NCI-H1930 (cell line): Measurements from ENCODE around the gene PCNX3.
"Not testable (repeated sequence)": the region's sequence is repeated elsewhere in the genome, so short reads cannot be mapped to it uniquely, and the experiment has no call there.

Experiments used
- DNase-seq, 2 experiments: peaks; one replicate each; lab custom pipeline; 2025; lab: John Stamatoyannopoulos, UW

The PCNX3 gene

DNA sequence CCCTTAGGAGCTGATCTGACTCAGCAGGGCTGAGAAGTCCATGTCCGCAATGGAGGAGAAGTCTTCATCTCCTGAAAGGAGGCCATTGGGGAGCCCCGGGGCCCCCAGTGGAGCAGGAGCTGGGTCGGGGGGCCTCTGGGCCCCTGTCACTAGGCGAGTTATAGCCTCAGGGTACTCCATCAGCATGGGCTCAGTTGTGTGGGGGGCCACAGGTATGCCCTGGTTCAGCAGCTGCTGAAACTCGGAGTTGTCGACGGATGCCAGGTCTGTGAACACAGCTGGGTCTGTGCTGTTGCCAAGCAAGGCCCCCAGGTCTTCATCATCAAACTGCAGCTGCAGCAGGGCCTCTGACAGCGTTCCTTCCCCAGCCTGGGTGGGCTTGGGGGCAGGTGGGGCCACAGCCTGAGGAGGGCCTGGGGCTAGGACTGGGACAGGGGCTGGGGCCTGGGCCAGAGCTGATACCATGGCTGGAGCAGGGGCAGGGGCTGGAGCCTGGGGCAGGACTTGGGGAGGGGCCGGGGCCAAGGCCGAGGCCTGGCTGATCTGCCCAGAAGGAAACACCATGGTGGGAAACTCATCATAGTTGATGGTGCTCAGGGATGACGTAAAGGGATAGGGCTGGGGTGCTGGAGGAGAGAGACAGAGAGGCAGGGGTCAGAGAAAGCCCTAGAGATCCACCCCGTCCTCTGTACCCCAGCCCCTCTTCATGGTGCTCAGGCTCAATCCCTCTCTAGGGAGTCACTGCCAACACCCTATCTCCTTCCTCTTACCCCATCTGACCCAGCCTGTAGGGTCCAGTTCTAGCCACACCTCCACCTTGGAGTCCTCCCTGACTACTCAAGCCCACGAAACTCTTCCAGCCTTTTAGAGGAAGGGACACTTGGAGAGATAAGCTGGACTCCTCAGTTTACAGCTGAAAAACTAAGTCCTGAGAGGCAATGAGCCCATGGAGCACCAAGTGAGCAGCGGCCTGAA lies 39.1 kb downstream of the PCNX3 start:
- no peak for DNase-seq

- DNase-seq, result no peak
Observed at GRCh38 chr11:65655570-65656332, 40.2 kb downstream of the PCNX3 start.

- DNase-seq, result no peak
Observed at GRCh38 chr11:65657426-65657825, 41.9 kb downstream of the PCNX3 start.

- no peak for DNase-seq
Observed at GRCh38 chr11:65658174-65659021, 42.8 kb downstream of the PCNX3 start.

GRCh38 chr11:65660038-65660437 lies 44.5 kb downstream of the PCNX3 start:
- no peak for DNase-seq

DNA sequence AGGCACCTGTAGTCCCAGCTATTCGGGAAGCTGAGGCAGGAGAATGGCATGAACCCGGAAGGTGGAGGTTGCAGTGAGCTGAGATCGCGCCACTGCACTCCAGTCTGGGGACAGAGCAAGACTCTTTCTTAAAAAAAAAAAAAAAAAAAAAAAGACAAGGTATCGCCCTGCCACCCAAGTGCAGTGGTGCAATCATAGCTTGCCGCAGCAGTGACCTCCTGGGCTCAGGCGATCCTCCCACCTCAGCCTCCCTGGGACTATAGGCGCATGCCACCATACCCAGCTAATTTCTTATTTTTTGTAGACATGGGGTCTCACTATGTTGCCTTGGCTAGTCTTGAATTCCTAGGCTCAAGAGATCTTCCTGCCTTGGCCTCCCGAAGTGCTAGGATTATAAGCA lies 45.3 kb downstream of the PCNX3 start:
- not testable (repeated sequence) for DNase-seq

- no peak for DNase-seq
Observed at GRCh38 chr11:65661599-65662246, 46.1 kb downstream of the PCNX3 start.

- no peak for DNase-seq
Observed at GRCh38 chr11:65662247-65662798, 46.7 kb downstream of the PCNX3 start.

DNA sequence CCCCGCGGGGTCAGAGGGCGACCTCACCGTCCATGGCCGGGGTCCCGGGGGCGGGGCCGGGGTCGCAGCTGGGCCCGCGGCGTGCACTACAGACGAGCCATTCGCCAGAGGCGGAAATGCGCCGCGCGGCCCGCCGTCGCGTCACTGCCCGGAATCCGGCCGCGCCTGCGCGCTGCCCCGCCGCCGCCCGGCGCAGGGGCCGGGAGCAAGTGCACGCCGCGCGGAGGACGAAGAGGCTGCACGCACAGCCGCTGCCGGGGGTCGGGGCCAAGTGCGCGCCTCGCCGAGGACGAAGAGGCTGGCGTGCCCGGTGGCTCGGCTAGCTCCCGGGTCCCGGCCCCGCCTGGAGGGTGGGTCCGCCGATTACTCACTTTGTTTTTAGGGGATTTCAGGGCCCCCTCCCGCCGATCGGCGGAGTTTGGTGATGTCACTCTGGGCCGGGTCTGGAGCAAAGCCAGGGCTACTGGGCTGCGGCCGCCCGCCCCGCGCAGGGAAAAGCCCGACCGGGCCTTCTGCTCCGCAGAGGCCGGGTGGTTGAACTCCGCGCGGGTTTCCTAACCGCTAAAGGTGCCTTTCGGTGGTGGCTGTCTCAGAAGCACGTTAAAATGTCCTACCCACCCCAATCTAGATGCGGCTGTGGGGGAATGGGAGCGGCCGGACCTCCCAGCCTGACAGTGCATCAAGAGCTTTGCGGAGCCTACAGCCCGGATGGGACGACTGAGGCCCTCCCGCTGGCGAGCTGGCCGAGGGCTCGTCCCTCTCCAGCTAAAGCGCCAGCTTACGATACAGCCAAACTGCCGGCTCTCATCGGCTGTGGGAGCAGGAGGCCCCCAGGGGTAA lies 47.4 kb downstream of the PCNX3 start, which contains the start of gene RELA:
RELA (minus strand) TSS at position 118 of the 840 bp plus-strand sequence; CDS start at position 34, 84 bp downstream.
- DNase-seq, result peak; percentile 67 to 91

DNA sequence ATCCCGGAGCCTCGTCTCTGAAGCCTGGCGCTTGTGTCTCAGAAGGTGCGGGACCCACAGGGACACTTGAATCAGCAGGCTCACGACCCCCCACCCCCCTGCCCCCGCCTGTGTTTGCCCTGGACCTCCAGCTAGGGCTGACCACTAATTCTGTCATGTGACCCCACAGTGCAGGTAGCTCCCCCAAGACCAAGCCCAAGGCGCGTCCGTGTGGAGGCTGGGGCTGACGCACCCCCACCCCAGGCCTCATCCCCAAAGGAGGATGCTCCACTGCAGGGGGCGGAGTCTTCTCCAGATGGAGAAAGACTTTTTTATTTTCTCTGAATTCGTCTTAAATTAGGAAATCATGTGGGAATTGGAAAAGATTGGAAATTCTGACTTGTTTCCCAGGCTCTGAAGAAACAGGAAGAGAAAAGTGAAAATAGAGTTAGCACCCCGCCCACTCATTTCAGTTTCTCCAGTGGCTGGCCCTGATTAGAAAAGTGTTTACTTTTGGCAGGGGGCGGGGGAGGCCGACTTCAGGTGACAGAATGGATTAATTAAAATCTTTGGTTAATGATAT lies 48.1 kb downstream of the PCNX3 start:
- no peak for DNase-seq

DNA sequence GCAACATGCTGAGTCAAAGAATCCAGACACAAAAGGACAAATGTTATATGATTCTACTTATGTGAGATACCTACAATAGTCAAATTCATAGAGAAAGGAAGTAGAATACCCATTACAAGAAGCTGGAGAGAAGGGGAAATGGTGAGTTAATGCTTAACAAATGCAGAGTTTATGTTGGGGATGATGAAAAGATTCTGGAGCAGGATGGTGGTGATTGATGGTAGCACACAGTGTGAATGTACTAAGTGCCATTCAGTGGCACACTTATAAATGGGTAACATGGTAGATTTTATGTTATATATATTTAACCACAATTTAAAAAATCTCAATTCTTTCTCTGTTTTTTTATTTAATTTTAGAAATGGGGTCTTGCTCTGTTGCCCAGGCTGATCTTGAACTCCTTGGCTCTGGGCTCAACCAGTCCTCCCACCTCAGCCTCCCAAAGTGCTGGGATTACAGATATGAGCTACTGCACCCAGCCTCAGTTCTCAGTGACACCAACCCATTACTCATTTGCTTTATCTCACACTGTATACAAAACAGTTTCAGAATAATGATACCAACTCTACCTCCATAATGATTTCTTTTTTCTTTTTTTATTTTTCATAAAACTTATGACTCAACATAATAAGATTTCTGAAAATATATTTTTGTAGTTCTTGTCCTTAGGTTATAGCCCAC lies 56.7 kb downstream of the PCNX3 start:
- DNase-seq, result no peak

DNA sequence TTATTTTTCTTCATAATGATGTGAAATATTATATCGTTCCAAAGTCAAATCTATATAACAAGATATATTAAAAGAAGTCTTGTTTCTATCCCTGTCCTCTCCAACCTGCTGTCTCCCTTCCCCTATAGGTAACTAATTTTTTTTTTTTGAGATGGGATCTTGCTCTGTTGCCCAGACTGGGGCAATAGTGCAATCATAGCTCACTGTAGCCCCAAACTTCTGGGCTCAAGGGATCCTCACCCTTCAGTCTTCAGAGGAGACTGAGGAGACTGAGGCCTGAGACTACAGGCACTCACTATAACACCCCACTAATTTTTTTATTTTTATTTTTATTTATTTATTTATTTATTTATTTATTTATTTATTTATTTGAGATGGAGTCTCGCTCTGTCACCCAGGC lies 57.4 kb downstream of the PCNX3 start:
- DNase-seq, result no peak

- DNase-seq, result no peak
Observed at GRCh38 chr11:65680192-65680743, 64.7 kb downstream of the PCNX3 start.

- not testable (repeated sequence) for DNase-seq
Observed at GRCh38 chr11:65683480-65683879, 67.9 kb downstream of the PCNX3 start.

- DNase-seq, result no peak
Observed at GRCh38 chr11:65685981-65686380, 70.4 kb downstream of the PCNX3 start.
